ENCODE measurements around the gene ITGA5.

The ITGA5 gene

GRCh38 chr12:54397157-54397556 is 21.9 kb downstream of the ITGA5 start:
- H3K36me3 ChIP-seq (ENCODE audit: insufficient read depth, low read length), result peaks cover 47% of the 10 kb centered on the region

DNA sequence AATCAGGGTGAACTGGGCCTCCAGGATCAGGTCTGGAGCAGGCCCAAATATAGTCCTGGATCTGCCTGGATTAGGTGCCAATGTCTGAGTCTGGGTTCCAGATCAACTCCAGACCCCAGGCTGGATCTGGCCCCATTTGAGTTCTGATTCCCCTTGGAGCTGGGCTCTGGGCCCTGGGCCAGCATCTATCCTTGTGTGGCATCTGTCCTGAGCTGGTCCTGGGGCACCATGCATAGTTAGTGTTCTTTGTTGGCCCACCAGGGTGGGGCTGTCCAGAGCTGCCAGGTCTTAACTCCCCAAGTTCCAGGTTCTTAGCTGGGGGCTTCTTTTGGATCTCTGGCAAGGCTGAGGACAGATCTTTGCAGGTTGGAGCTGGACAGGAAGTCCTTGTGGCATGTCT is 23.5 kb downstream of the ITGA5 start:
- peaks cover 4% of the 10 kb centered on the region for H3K4me1 ChIP-seq (ENCODE audit: control insufficient read depth, insufficient read depth, low read length, unreplicated experiment)
- peaks cover 2% of the 10 kb centered on the region for H3K79me2 ChIP-seq (ENCODE audit: control insufficient read depth, insufficient read depth, low read length, unreplicated experiment)
- H3K4me3 ChIP-seq (ENCODE audit: low read depth, low read length), result no peak overlapping the region
- no peak overlapping the region for H3K27ac ChIP-seq (ENCODE audit: low read depth, low read length)
- H3K27me3 ChIP-seq (ENCODE audit: insufficient read depth, low read length), result no peaks in the 10 kb centered on the region
- H3K36me3 ChIP-seq (ENCODE audit: insufficient read depth, low read length), result peaks cover 40% of the 10 kb centered on the region
- no peak overlapping the region for H2AFZ ChIP-seq (ENCODE audit: low read length, unreplicated experiment)

More at GRCh38 chr12:54397157-54397556, 21.9 kb downstream of the ITGA5 start:
- Histone ChIP-seq H2AFZ (ENCODE audit: low read length, unreplicated experiment) (no peak overlapping the region), H3K27me3 (ENCODE audit: insufficient read depth, low read length) (no peaks in the 10 kb centered on the region), H3K27ac (ENCODE audit: low read depth, low read length) (no peak overlapping the region), H3K4me1 (ENCODE audit: control insufficient read depth, insufficient read depth, low read length, unreplicated experiment) (peaks cover 4% of the 10 kb centered on the region), H3K4me3 (ENCODE audit: low read depth, low read length) (no peak overlapping the region), H3K79me2 (ENCODE audit: control insufficient read depth, insufficient read depth, low read length, unreplicated experiment) (peaks cover 2% of the 10 kb centered on the region)

GRCh38 chr12:54394986-54395385 is 24.1 kb downstream of the ITGA5 start:
- peaks cover 4% of the 10 kb centered on the region for H3K4me1 ChIP-seq (ENCODE audit: control insufficient read depth, insufficient read depth, low read length, unreplicated experiment)
- H3K27me3 ChIP-seq (ENCODE audit: insufficient read depth, low read length), result no peaks in the 10 kb centered on the region
- peaks cover 36% of the 10 kb centered on the region for H3K36me3 ChIP-seq (ENCODE audit: insufficient read depth, low read length)
- no peak overlapping the region for H3K4me3 ChIP-seq (ENCODE audit: low read depth, low read length)
- no peak overlapping the region for H2AFZ ChIP-seq (ENCODE audit: low read length, unreplicated experiment)
- H3K79me2 ChIP-seq (ENCODE audit: control insufficient read depth, insufficient read depth, low read length, unreplicated experiment), result peaks cover 2% of the 10 kb centered on the region
- no peak overlapping the region for H3K27ac ChIP-seq (ENCODE audit: low read depth, low read length)

GRCh38 chr12:54394281-54394719 is 24.8 kb downstream of the ITGA5 start:
- Histone ChIP-seq H3K4me3 (ENCODE audit: low read depth, low read length) (no peak overlapping the region), H3K4me1 (ENCODE audit: control insufficient read depth, insufficient read depth, low read length, unreplicated experiment) (peaks cover 4% of the 10 kb centered on the region), H3K27ac (ENCODE audit: low read depth, low read length) (peak overlapping the region; percentile 18; the same call in 1 of the 2 replicates), H2AFZ (ENCODE audit: low read length, unreplicated experiment) (no peak overlapping the region), H3K36me3 (ENCODE audit: insufficient read depth, low read length) (peaks cover 36% of the 10 kb centered on the region), H3K79me2 (ENCODE audit: control insufficient read depth, insufficient read depth, low read length, unreplicated experiment) (peaks cover 2% of the 10 kb centered on the region), H3K27me3 (ENCODE audit: insufficient read depth, low read length) (no peaks in the 10 kb centered on the region)

- Histone ChIP-seq H3K27ac (ENCODE audit: low read depth, low read length) (peak overlapping the region; percentile 18), H3K27me3 (ENCODE audit: insufficient read depth, low read length) (no peaks in the 10 kb centered on the region), H3K4me3 (ENCODE audit: low read depth, low read length) (no peak overlapping the region), H3K4me1 (ENCODE audit: control insufficient read depth, insufficient read depth, low read length, unreplicated experiment) (peaks cover 4% of the 10 kb centered on the region), H3K79me2 (ENCODE audit: control insufficient read depth, insufficient read depth, low read length, unreplicated experiment) (peaks cover 2% of the 10 kb centered on the region), H3K36me3 (ENCODE audit: insufficient read depth, low read length) (peaks cover 34% of the 10 kb centered on the region), H2AFZ (ENCODE audit: low read length, unreplicated experiment) (no peak overlapping the region)
Observed at GRCh38 chr12:54393743-54394142, 25.3 kb downstream of the ITGA5 start.

- Histone ChIP-seq H3K27me3 (ENCODE audit: insufficient read depth, low read length) (no peaks in the 10 kb centered on the region), H2AFZ (ENCODE audit: low read length, unreplicated experiment) (no peak overlapping the region), H3K4me1 (ENCODE audit: control insufficient read depth, insufficient read depth, low read length, unreplicated experiment) (peaks cover 4% of the 10 kb centered on the region), H3K79me2 (ENCODE audit: control insufficient read depth, insufficient read depth, low read length, unreplicated experiment) (no peaks in the 10 kb centered on the region), H3K36me3 (ENCODE audit: insufficient read depth, low read length) (peaks cover 30% of the 10 kb centered on the region), H3K4me3 (ENCODE audit: low read depth, low read length) (no peak overlapping the region), H3K27ac (ENCODE audit: low read depth, low read length) (no peak overlapping the region; the same call in 1 of the 2 replicates)
Observed at GRCh38 chr12:54393207-54393609, 25.9 kb downstream of the ITGA5 start.

DNA sequence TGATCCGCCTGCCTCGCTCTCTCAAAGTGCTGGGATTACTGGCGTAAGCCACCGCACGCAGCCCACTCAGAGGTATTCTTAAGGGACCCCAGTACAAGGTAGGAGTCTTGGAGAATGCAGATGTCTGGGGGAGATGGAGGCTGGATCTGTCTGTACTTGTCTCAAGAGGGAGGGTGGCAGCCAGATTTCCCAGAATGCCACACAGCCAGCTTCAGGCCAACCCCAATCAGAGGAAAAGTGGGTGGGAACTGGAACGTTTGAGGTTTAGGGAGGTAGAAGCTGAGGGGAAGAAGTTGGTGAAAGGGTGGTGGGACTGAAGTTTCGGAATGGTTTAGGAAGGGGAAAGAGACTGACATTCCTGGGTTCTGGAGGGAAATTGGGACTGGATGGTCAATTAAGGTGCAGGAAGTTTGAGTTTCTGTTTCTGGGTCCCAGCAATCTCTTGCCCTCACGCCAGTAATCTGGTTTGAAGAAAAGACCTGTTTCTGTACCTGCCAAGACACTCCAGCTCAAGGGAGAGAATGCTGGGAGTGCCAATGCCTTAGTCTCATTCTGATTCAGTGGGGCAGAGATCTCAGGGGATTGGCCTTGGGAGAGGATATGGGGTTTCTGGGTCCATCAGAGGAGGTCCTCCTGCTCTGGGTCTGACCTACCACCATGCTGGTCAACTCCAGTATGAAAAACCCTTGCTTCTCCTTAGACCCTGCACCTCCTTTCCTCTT is 26.4 kb downstream of the ITGA5 start:
- peaks cover 4% of the 10 kb centered on the region for H3K4me1 ChIP-seq (ENCODE audit: control insufficient read depth, insufficient read depth, low read length, unreplicated experiment)
- H3K27ac ChIP-seq (ENCODE audit: low read depth, low read length), result no peak overlapping the region
- no peaks in the 10 kb centered on the region for H3K79me2 ChIP-seq (ENCODE audit: control insufficient read depth, insufficient read depth, low read length, unreplicated experiment)
- H3K36me3 ChIP-seq (ENCODE audit: insufficient read depth, low read length), result peaks cover 26% of the 10 kb centered on the region
- no peaks in the 10 kb centered on the region for H3K27me3 ChIP-seq (ENCODE audit: insufficient read depth, low read length)
- H2AFZ ChIP-seq (ENCODE audit: low read length, unreplicated experiment), result no peak overlapping the region
- no peak overlapping the region for H3K4me3 ChIP-seq (ENCODE audit: low read depth, low read length)

DNA sequence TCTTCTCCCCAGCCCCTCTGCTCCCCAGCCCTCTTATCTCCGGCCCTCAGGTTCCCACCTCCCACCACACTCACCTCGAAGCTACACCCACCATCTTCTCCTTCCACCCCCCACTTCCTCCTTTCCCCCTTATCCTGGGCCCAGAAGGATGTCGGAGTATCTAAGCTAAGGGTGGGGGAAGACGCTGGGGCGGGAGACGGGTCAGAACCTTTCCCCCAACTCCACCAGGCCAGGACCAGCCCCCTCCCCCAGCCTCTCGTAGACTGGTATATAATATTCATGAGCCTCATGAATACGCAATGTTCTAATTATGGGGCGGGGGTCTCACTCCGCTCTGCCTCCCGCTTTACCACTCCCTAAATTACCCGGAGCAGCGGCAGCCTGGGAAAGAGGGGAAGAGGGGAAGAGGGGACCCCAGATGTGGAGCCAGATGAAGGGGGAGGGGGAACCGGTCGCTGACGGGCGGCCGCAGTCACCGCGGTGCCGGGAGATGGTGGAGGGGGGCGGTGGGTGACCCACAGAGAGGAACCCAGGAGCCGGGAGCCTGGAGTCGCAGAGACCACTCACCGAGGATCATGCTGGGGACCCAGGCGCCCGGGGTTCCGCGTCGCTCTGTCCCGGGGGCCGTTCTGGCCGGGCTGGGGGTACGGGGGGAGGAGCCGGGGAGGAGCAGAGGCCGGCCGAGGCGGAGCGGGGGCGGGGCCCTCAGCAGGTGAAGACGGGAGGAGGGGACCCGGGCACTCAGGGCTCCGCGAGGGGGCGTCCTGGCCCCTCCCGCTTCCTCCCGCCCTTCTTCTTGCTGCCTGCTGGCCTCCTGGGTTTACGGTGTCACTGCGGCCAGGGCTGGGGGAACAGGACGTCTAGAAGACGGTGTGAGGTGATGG is 28.2 kb downstream of the ITGA5 start:
- Histone ChIP-seq H3K27ac (ENCODE audit: low read depth, low read length) (no peak overlapping the region), H2AFZ (ENCODE audit: low read length, unreplicated experiment) (no peak overlapping the region)

DNA sequence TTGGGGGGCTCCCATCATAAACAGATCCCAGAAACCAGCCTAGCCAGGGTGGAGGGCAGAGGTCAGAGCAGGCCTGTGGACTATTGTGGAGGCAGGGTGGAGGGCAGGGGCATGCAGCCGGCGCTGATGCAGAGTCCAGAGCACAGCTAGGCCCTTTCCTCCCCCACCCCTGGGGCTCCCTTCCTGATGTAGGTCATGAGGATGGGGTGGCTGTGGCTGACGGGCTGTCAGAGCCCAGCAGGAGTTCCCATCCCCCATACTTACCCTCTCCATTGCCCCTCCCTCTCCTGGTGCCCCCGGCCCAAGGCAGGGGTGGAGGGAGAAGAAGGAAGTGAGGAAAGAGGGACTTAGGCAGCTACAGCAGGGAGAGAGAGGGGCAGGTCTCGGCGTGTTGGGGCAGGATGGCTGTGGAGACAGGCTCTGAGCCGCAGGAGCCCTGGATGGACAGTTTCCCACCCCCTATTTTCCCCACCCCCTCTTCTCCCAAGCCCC is 28.8 kb downstream of the ITGA5 start:
- Histone ChIP-seq H3K4me1 (ENCODE audit: control insufficient read depth, insufficient read depth, low read length, unreplicated experiment) (peaks cover 16% of the 10 kb centered on the region), H2AFZ (ENCODE audit: low read length, unreplicated experiment) (no peak overlapping the region), H3K27ac (ENCODE audit: low read depth, low read length) (no peak overlapping the region), H3K27me3 (ENCODE audit: insufficient read depth, low read length) (no peaks in the 10 kb centered on the region), H3K4me3 (ENCODE audit: low read depth, low read length) (no peak overlapping the region), H3K36me3 (ENCODE audit: insufficient read depth, low read length) (peaks cover 9% of the 10 kb centered on the region), H3K79me2 (ENCODE audit: control insufficient read depth, insufficient read depth, low read length, unreplicated experiment) (no peaks in the 10 kb centered on the region)

More for the DNA sequence above, 28.2 kb downstream of the ITGA5 start:
- Histone ChIP-seq H3K4me3 (ENCODE audit: low read depth, low read length) (no peak overlapping the region), H3K27me3 (ENCODE audit: insufficient read depth, low read length) (no peaks in the 10 kb centered on the region), H3K79me2 (ENCODE audit: control insufficient read depth, insufficient read depth, low read length, unreplicated experiment) (no peaks in the 10 kb centered on the region), H3K4me1 (ENCODE audit: control insufficient read depth, insufficient read depth, low read length, unreplicated experiment) (peaks cover 11% of the 10 kb centered on the region), H3K36me3 (ENCODE audit: insufficient read depth, low read length) (peaks cover 13% of the 10 kb centered on the region)

- Histone ChIP-seq H3K36me3 (ENCODE audit: insufficient read depth, low read length) (peaks cover 4% of the 10 kb centered on the region), H3K4me1 (ENCODE audit: control insufficient read depth, insufficient read depth, low read length, unreplicated experiment) (peaks cover 18% of the 10 kb centered on the region), H3K27ac (ENCODE audit: low read depth, low read length) (no peak overlapping the region), H2AFZ (ENCODE audit: low read length, unreplicated experiment) (no peak overlapping the region), H3K79me2 (ENCODE audit: control insufficient read depth, insufficient read depth, low read length, unreplicated experiment) (no peaks in the 10 kb centered on the region), H3K4me3 (ENCODE audit: low read depth, low read length) (no peak overlapping the region), H3K27me3 (ENCODE audit: insufficient read depth, low read length) (no peaks in the 10 kb centered on the region)
Observed at GRCh38 chr12:54389607-54390175, 29.4 kb downstream of the ITGA5 start.
